A549 treated with CORT108297 at 1 μM for 4 hours (cell line): ENCODE results near the gene CCT4. TPM values are rescaled to one million over a fixed set of nuclear protein-coding genes. Genes with fewer than 3 reads are reported as not detected.

Experiments
- total RNA-seq: library from RNA; stranded (reverse); fragments of 200-300 nt; extraction: Qiagen RNA extraction; gene quantifications from 5 replicates; pipeline ENCODE4 v1.2.3, GENCODE V29; 2022

CCT4 gene, protein sequence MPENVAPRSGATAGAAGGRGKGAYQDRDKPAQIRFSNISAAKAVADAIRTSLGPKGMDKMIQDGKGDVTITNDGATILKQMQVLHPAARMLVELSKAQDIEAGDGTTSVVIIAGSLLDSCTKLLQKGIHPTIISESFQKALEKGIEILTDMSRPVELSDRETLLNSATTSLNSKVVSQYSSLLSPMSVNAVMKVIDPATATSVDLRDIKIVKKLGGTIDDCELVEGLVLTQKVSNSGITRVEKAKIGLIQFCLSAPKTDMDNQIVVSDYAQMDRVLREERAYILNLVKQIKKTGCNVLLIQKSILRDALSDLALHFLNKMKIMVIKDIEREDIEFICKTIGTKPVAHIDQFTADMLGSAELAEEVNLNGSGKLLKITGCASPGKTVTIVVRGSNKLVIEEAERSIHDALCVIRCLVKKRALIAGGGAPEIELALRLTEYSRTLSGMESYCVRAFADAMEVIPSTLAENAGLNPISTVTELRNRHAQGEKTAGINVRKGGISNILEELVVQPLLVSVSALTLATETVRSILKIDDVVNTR
- 304 to 343 TPM (median 320 TPM) in 5 replicates for total RNA-seq

DNA sequence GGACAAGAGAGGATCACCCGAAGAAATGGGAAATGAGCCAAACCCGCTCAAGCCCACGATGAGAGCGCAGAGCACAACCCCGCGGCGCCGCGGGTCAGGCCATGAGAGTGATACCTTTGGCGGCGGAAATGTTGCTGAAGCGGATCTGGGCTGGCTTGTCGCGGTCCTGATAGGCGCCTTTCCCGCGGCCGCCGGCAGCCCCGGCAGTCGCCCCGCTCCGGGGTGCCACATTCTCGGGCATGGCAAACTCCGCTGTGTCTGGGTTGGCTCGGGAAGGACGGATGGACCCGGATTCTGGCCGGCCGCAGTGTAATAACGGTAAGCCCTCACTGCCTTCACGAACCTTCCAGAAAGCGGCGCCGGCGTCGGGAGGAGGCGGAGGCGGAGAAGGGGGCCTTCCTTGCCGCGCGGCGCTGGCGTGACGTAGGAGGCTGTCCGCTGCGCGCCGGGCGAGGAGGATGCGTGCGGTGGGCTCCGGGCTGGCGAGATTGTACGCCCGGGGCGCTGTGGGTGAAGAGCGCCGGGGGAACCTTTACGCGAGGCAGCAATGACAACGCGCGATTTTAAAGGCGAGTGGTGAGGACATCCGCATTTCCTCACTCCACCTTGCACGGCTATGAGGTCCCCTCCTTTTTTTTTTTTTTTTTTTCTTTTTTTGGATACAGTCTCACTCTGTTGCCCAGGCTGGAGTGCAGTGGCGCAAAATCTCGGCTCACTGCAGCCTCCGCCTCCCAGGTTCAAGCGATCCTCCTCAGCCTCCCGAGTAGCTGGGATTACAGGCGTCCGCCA is at the start of gene CCT4:
Gene CCT4 (minus strand): TSS at position 390 of the 789 bp plus-strand sequence. CDS start 149 bp downstream, at position 241.

DNA sequence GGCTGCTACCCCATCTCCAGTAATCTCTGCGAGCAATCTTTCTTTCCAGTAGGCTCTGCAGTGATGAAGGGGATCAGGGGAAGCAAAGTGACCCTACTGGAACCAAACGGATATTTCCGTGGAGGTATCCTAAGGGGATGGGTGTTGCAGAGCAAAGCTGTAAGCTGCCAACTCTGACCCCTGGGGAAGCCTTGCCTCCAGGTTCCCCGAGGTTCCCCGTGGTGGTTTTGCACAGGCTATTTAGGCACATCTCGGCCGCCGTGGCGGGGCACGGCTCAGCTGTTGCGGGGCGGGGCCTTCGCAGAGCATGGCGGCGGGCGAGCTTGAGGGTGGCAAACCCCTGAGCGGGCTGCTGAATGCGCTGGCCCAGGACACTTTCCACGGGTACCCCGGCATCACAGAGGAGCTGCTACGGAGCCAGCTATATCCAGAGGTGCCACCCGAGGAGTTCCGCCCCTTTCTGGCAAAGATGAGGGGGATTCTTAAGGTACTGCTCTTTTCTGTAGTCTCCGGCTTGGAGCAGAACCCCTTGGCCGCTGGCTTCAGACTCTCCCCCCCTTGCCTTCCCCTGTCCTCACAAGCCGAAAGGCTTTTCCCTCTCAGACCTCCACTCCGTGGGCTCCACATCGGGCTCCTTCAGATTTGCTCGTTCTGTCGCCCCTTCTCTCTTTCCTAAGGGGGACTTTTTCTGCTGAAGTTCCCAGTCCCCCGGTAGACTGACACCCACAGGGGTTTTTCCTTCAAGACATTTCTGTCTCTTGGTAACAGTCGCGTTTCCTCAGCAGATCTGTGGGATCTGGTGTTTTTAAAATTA is 17.1 kb upstream of the CCT4 start, which contains the start of gene COMMD1:
Gene COMMD1 (plus strand): TSS at position 303 of the 814 bp plus-strand sequence. CDS start 5 bp downstream, at position 308.

DNA sequence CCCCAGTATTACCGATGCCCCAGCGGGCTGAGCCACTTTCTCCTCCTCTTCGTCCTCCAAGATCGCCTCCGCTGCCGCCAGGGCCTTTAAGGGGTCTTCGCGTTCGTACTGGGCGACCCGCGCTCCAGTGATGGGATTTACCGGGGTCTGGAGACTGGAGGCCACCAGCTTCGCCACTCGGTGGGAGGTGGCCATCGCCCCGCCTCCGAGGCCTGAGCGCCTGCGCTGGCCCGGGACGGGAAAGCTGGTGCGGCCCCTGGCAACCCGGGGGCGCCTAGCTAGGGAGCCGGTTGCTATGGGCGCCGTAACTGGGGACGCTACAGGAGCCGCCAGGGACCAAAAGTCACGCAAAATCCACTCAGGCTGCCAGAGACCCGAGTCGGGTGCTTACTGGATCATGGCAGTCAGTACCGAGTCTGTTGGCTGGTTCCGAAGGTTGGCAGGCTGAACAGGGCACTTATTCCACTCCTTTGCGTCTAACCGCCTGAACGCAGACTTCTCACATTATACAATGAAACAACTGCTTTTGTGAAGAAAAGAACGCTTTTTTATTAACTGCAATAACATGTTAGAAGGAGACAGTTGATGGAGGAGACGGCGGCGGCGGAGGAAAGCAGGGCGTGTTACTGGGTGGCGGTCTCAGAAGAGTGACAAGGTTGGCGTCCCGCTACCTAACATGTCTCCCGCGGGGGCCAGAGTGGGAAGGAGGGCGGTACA is 34.5 kb downstream of the CCT4 start, which contains the start of gene FAM161A:
Gene FAM161A (minus strand): TSS at position 214 of the 717 bp plus-strand sequence. CDS start 19 bp downstream, at position 195.

Other genes with a start within 250 kb of the CCT4 start
- 5.3 to 8.2 TPM (median 7.3 TPM) in 5 replicates for gene FAM161A, start 34.6 kb downstream of the CCT4 start, total RNA-seq
- gene COMMD1, start 17.0 kb upstream of the CCT4 start, total RNA-seq, result 39.8 to 46.5 TPM (median 43.7 TPM) in 5 replicates